Transverse colon (tissue), 4 donors: Measurements from ENCODE around the gene ADD1.

Experiments
- EP300 ChIP-seq: sonication (generic); formaldehyde crosslinking; IDR thresholded peaks from one replicate; pipeline ENCODE4 v1.6.1; 2017; ENCODE audit warnings: antibody characterized with exemption, low read depth
- POLR2A ChIP-seq: fragments of 450-650 bp; IDR thresholded peaks from one replicate; pipeline ENCODE4 v1.6.1; 2016; ENCODE audit warnings: antibody characterized with exemption, mild to moderate bottlenecking, moderate library complexity
- POLR2AphosphoS5 ChIP-seq, 3 donors: sonication (generic); formaldehyde crosslinking; IDR thresholded peaks; one replicate each; pipeline ENCODE4 v1.6.1; 2016; ENCODE audit warnings: antibody characterized with exemption in 3 of 3
- TF ChIP-seq, protein P1 (sequence below), 5 experiments: fragments of 200-600 bp in 3 of 5; fragments of 450-650 bp in 2 of 5; sonication (generic) in 3 of 5; IDR thresholded peaks; 1 replicate in 2 of 5; 2 replicates in 3 of 5; pipeline ENCODE4 v1.5.1; 2016 to 2017; ENCODE audit warnings: antibody characterized with exemption in 5 of 5, inconsistent platforms in 3 of 5, mild to moderate bottlenecking in 2 of 5, moderate library complexity in 1 of 5

DNA sequence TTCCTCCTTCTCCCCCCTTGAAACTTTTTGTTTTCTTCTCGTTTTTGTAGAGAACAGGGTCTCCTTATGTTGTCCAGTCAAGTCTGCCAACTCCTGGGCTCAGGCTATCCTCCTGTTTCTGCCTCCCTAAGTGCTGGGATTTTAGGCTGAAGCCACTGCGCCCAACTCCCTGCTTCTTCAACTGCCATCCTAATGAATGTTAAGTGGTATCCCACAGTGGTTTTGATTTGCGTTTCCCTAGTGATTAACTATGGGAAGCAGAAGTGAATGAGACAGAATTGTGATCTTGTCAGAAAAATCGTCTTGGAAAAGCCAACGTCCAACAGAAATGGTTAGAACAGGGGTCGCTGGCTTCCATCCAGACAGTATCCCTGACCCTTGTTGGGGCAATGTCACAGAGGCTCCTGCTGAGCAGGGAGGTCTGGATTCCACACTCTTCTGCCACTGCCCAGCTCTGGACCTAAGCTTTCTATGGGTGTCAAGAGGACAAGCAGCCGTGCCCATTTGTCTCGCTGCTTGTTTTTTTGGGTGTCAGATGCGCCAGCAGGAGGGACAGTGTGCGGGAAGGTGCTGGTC lies 869 bp upstream of the ADD1 start:
- TF ChIP-seq POLR2AphosphoS5 (IDR thresholded peaks at IDR 0.05) (no peak), EP300 (no peak), POLR2A (no peak)
- TF ChIP-seq, protein P1, sequence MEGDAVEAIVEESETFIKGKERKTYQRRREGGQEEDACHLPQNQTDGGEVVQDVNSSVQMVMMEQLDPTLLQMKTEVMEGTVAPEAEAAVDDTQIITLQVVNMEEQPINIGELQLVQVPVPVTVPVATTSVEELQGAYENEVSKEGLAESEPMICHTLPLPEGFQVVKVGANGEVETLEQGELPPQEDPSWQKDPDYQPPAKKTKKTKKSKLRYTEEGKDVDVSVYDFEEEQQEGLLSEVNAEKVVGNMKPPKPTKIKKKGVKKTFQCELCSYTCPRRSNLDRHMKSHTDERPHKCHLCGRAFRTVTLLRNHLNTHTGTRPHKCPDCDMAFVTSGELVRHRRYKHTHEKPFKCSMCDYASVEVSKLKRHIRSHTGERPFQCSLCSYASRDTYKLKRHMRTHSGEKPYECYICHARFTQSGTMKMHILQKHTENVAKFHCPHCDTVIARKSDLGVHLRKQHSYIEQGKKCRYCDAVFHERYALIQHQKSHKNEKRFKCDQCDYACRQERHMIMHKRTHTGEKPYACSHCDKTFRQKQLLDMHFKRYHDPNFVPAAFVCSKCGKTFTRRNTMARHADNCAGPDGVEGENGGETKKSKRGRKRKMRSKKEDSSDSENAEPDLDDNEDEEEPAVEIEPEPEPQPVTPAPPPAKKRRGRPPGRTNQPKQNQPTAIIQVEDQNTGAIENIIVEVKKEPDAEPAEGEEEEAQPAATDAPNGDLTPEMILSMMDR (IDR thresholded peaks at IDR 0.05) = no peak
